NB4 (cell line): Measurements from ENCODE around the gene MPPED1.

ENCODE experiments used
- CTCF ChIP-seq: IDR thresholded peaks from one replicate; pipeline ENCODE4 v1.5.1; 2012; ENCODE audit warnings: low read depth, low read length
- MYC ChIP-seq: IDR thresholded peaks from 2 replicates; pipeline ENCODE4 v1.6.1; 2011; ENCODE audit warnings: low read depth, low read length
- POLR2A ChIP-seq: IDR thresholded peaks from 2 replicates; pipeline ENCODE4 v1.6.1; 2011; ENCODE audit warnings: mild to moderate bottlenecking; ENCODE audit not compliant: insufficient read length; ENCODE audit errors: extremely low read depth
- TF ChIP-seq, protein P1 (sequence below): IDR thresholded peaks from 2 replicates; pipeline ENCODE4 v1.6.1; 2011; ENCODE audit warnings: low read depth, low read length

GRCh38 chr22:43529461-43529860, 117.6 kb downstream of the MPPED1 start:
- TF ChIP-seq CTCF (no peak), POLR2A (no peak), MYC (no peak)
- TF ChIP-seq, protein P1, sequence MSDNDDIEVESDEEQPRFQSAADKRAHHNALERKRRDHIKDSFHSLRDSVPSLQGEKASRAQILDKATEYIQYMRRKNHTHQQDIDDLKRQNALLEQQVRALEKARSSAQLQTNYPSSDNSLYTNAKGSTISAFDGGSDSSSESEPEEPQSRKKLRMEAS = no peak
